T-helper 1 cell (primary cell): Measurements from ENCODE around the gene SLC35F3.
A peak's percentile ranks its signal among the peaks of the same experiment; 100 is the strongest.
"Not testable (repeated sequence)": the region's sequence is repeated elsewhere in the genome, so short reads cannot be mapped to it uniquely, and the experiment has no call there.

ENCODE experiments used
- DNase-seq, 5 donors: peaks; one replicate each; pipeline ENCODE4 v3.0.0-alpha.2; 2012 to 2020

The SLC35F3 gene

GRCh38 chr1:234230414-234230862, 326.0 kb downstream of the SLC35F3 start:
- peak in 1 of 5 donors; percentile 69 for DNase-seq

- no peak for DNase-seq
Observed at GRCh38 chr1:234231061-234231892, 326.8 kb downstream of the SLC35F3 start.

- DNase-seq, result no peak
Observed at GRCh38 chr1:234231893-234232276, 327.4 kb downstream of the SLC35F3 start.

GRCh38 chr1:234234199-234234598, 329.7 kb downstream of the SLC35F3 start:
- no peak for DNase-seq

GRCh38 chr1:234235434-234235881, 331.0 kb downstream of the SLC35F3 start:
- no peak for DNase-seq

- no peak for DNase-seq
Observed at GRCh38 chr1:234237393-234237792, 332.9 kb downstream of the SLC35F3 start.

- DNase-seq, result no peak
Observed at GRCh38 chr1:234238060-234238459, 333.6 kb downstream of the SLC35F3 start.

GRCh38 chr1:234239515-234239914, 335.0 kb downstream of the SLC35F3 start:
- DNase-seq, result no peak

- no peak for DNase-seq
Observed at GRCh38 chr1:234239936-234240335, 335.5 kb downstream of the SLC35F3 start.

- no peak for DNase-seq
Observed at GRCh38 chr1:234240680-234241079, 336.2 kb downstream of the SLC35F3 start.

- DNase-seq, result no peak
Observed at GRCh38 chr1:234241941-234242490, 337.5 kb downstream of the SLC35F3 start.

- DNase-seq, result peak in 1 of 5 donors; percentile 29
Observed at GRCh38 chr1:234243521-234244260, 339.2 kb downstream of the SLC35F3 start.

GRCh38 chr1:234244482-234244881, 340.0 kb downstream of the SLC35F3 start:
- DNase-seq, result peak in 1 of 5 donors; percentile 11

GRCh38 chr1:234246638-234247116, 342.2 kb downstream of the SLC35F3 start:
- peak in 1 of 5 donors; percentile 62 for DNase-seq

- not testable (repeated sequence) for DNase-seq
Observed at GRCh38 chr1:234247746-234248145, 343.3 kb downstream of the SLC35F3 start.

GRCh38 chr1:234250747-234251146, 346.3 kb downstream of the SLC35F3 start:
- DNase-seq, result no peak

- no peak for DNase-seq
Observed at GRCh38 chr1:234253732-234254131, 349.3 kb downstream of the SLC35F3 start.

- DNase-seq, result no peak
Observed at GRCh38 chr1:234256359-234256758, 351.9 kb downstream of the SLC35F3 start.

GRCh38 chr1:234258071-234258470, 353.6 kb downstream of the SLC35F3 start:
- DNase-seq, result no peak

- peak in 1 of 5 donors; percentile 66 for DNase-seq
Observed at GRCh38 chr1:234260578-234260977, 356.1 kb downstream of the SLC35F3 start.

GRCh38 chr1:234261545-234261944, 357.1 kb downstream of the SLC35F3 start:
- no peak for DNase-seq

GRCh38 chr1:234262007-234262753, 357.7 kb downstream of the SLC35F3 start:
- no peak for DNase-seq

- no peak for DNase-seq
Observed at GRCh38 chr1:234262754-234263105, 358.3 kb downstream of the SLC35F3 start.
